ENCODE measurements around the gene LIAS. TPM values are rescaled to one million over a fixed set of nuclear protein-coding genes. Genes with fewer than 3 reads are reported as not detected.
A peak's percentile ranks its signal among the peaks of the same experiment; 100 is the strongest.

Gene LIAS
- polyA plus RNA-seq, 1 experiment, result 13.1 TPM

- Histone ChIP-seq H3K27ac (ENCODE audit: low read depth, low read length) (no peak overlapping the region), H3K9me3 (ENCODE audit: control insufficient read depth, insufficient read depth, low read length) (no peaks in the 10 kb centered on the region), H3K27me3 (ENCODE audit: control insufficient read depth, insufficient read depth, low read length) (no peaks in the 10 kb centered on the region), H3K4me3 (ENCODE audit: low read depth, low read length) (no peak overlapping the region)
- TF ChIP-seq CTCF (IDR thresholded peaks at IDR 0.05; ENCODE audit: low read depth, low read length), result no peak
- ChIA-PET CTCF (no interaction called here), POLR2A (no interaction called here)
- no peak for DNase-seq (ENCODE audit: low read depth, low spot score)
These were observed 57.6 kb downstream of the LIAS start for GRCh38 chr4:39516407-39516966.

- no peak overlapping the region for H3K27ac ChIP-seq (ENCODE audit: low read depth, low read length)
- DNase-seq (ENCODE audit: low read depth, low spot score), result no peak
- POLR2A ChIA-PET, result interaction anchor here (0.6 to 1.5 kb wide), 3 partner anchors 9 to 126 kb away, joined by 3 read pairs; partner anchors contain the start of gene UGDH
- no peak overlapping the region for H3K4me3 ChIP-seq (ENCODE audit: low read depth, low read length)
- H3K27me3 ChIP-seq (ENCODE audit: control insufficient read depth, insufficient read depth, low read length), result no peaks in the 10 kb centered on the region
- no peaks in the 10 kb centered on the region for H3K9me3 ChIP-seq (ENCODE audit: control insufficient read depth, insufficient read depth, low read length)
- no peak for TF ChIP-seq CTCF (IDR thresholded peaks at IDR 0.05; ENCODE audit: low read depth, low read length)
- CTCF ChIA-PET, result interaction anchor here (0.6 kb wide), 1 partner anchor 457 kb away, joined by 3 read pairs; no protein-coding TSS in a partner anchor
These were observed 59.6 kb downstream of the LIAS start for GRCh38 chr4:39518484-39518883.

GRCh38 chr4:39521253-39521919, 62.5 kb downstream of the LIAS start:
- POLR2A ChIA-PET, result interaction anchor here (0.6 kb wide), 2 partner anchors 37 to 185 kb away, joined by 3 read pairs; no protein-coding TSS in a partner anchor
- Histone ChIP-seq H3K27ac (ENCODE audit: low read depth, low read length) (no peak overlapping the region), H3K4me3 (ENCODE audit: low read depth, low read length) (peak overlapping the region; percentile 15; the same call in 1 of the 2 replicates), H3K9me3 (ENCODE audit: control insufficient read depth, insufficient read depth, low read length) (no peaks in the 10 kb centered on the region), H3K27me3 (ENCODE audit: control insufficient read depth, insufficient read depth, low read length) (no peaks in the 10 kb centered on the region)
- TF ChIP-seq CTCF (IDR thresholded peaks at IDR 0.05; ENCODE audit: low read depth, low read length), result no peak
- DNase-seq (ENCODE audit: low read depth, low spot score), result no peak
- CTCF ChIA-PET, result interaction anchor here (0.9 kb wide), 1 partner anchor 52 kb away, joined by 3 read pairs; no protein-coding TSS in a partner anchor

GRCh38 chr4:39522068-39522467, 63.2 kb downstream of the LIAS start:
- H3K9me3 ChIP-seq (ENCODE audit: control insufficient read depth, insufficient read depth, low read length), result no peaks in the 10 kb centered on the region; the same call in 1 of the 2 replicates
- H3K4me3 ChIP-seq (ENCODE audit: low read depth, low read length), result peak overlapping the region; percentile 5; the same call in 1 of the 2 replicates
- CTCF ChIA-PET, result no interaction called here

More at GRCh38 chr4:39522068-39522467, 63.2 kb downstream of the LIAS start:
- Histone ChIP-seq H3K27ac (ENCODE audit: low read depth, low read length) (no peak overlapping the region), H3K27me3 (ENCODE audit: control insufficient read depth, insufficient read depth, low read length) (no peaks in the 10 kb centered on the region)
- TF ChIP-seq CTCF (IDR thresholded peaks at IDR 0.05; ENCODE audit: low read depth, low read length), result no peak
- DNase-seq (ENCODE audit: low read depth, low spot score), result no peak
- POLR2A ChIA-PET, result interaction anchor here (0.6 kb wide), 1 partner anchor 37 kb away, joined by 3 read pairs; no protein-coding TSS in a partner anchor

Measured in AG04450 (cell line).